ENCODE data around the gene NHLRC2. TPM values are rescaled to one million over a fixed set of nuclear protein-coding genes. Genes with fewer than 3 reads are reported as not detected.

NHLRC2 gene
- total and polyA plus RNA-seq, 10 of the 15 experiments (the other 5 are each of a cell fraction or from before 2014, with no cell fraction given) = 1.9 to 31.3 (median 15.9) TPM

- TF ChIP-seq CREM (IDR thresholded peaks at IDR 0.05; ENCODE audit: low read depth) = peak; percentile 8; the same call in 1 of the 2 replicates
Measured at GRCh38 chr10:113854013-113854760, at the start of gene NHLRC2, which contains the start of gene DCLRE1A (continued).

- in situ Hi-C loops (cut with MboI) (no loop called here), intact Hi-C loops (cut with micrococcal nuclease; ENCODE audit: unreplicated experiment) (no loop called here)
- no peak for FAIRE-seq
- no peak overlapping the region for H3K4me3 ChIP-seq
- POLR2A ChIA-PET = no interaction called here
- H2AFZ ChIP-seq (ENCODE audit: control insufficient read depth, low read depth, low read length) = no peak overlapping the region
- no peaks in the 10 kb centered on the region for H3K79me2 ChIP-seq (ENCODE audit: control insufficient read depth, insufficient read depth, low read length)
- no peak overlapping the region for H3K4me2 ChIP-seq (ENCODE audit: control insufficient read depth, insufficient read depth)
- RAD21 ChIA-PET (ENCODE audit: unreplicated experiment) = interaction anchor here (0.7 to 13.3 kb wide), 3 partner anchors 8 to 297 kb away, joined by 3 to 157 read pairs (median 4); no protein-coding TSS in a partner anchor
- no peak overlapping the region for H3K27ac ChIP-seq (ENCODE audit: control insufficient read depth, insufficient read depth)
- H3K9ac ChIP-seq (ENCODE audit: control insufficient read depth, insufficient read depth, low read length) = no peak overlapping the region
- DNase-seq (ENCODE audit: low read depth, low spot score) = no peak
- no peaks in the 10 kb centered on the region for H4K20me1 ChIP-seq (ENCODE audit: control insufficient read depth, insufficient read depth)
- SMC1A ChIA-PET (ENCODE audit: uncharacterized antibody, unreplicated experiment) = interaction anchor here (1.0 to 16.8 kb wide), 6 partner anchors 11 to 300 kb away, joined by 3 to 291 read pairs (median 4); no protein-coding TSS in a partner anchor
- 72% methylated on average over 4 of the region's 4 CpGs for WGBS (ENCODE audit: insufficient coverage, insufficient replicate concordance, low lambda C conversion rate, missing lambda C conversion rate)
- CTCF ChIA-PET = interaction anchor here (0.7 to 14.3 kb wide), 5 partner anchors 15 to 300 kb away, joined by 3 to 295 read pairs (median 4); no protein-coding TSS in a partner anchor
- peaks cover 3% of the 10 kb centered on the region for H3K4me1 ChIP-seq (ENCODE audit: control insufficient read depth, insufficient read depth, low read length)
- no peaks in the 10 kb centered on the region for H3K36me3 ChIP-seq (ENCODE audit: control insufficient read depth in 2 of 2, insufficient read depth in 2 of 2, low read length in 1 of 2)
- H3K9me3 ChIP-seq (replicated peaks; ENCODE audit: control insufficient read depth, insufficient read depth, low read length) = no peaks in the 10 kb centered on the region; the same call in 2 of the 3 replicates
- H3K27me3 ChIP-seq (replicated peaks in 1 of 2; ENCODE audit: control insufficient read depth in 2 of 2, insufficient read depth in 2 of 2, low read length in 1 of 2) = no peaks in the 10 kb centered on the region; a peak in 2 of 4 replicates
- no TSS peak for BruUV-seq (replicated peaks)
- no peak for ATAC-seq
- no peak for TF ChIP-seq RELA (IDR thresholded peaks at IDR 0.05; ENCODE audit: borderline replicate concordance, partially characterized antibody)
- TF ChIP-seq MTA3 (IDR thresholded peaks at IDR 0.05; ENCODE audit: borderline replicate concordance, low read length) = no peak
- TF ChIP-seq KDM1A (IDR thresholded peaks at IDR 0.05; ENCODE audit: borderline replicate concordance) = no peak
- TF ChIP-seq, protein P1, sequence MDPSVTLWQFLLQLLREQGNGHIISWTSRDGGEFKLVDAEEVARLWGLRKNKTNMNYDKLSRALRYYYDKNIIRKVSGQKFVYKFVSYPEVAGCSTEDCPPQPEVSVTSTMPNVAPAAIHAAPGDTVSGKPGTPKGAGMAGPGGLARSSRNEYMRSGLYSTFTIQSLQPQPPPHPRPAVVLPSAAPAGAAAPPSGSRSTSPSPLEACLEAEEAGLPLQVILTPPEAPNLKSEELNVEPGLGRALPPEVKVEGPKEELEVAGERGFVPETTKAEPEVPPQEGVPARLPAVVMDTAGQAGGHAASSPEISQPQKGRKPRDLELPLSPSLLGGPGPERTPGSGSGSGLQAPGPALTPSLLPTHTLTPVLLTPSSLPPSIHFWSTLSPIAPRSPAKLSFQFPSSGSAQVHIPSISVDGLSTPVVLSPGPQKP (IDR thresholded peaks at IDR 0.05; ENCODE audit: low read depth, low read length) = no peak
- no peak for TF ChIP-seq SIN3A (IDR thresholded peaks at IDR 0.05; ENCODE audit: low read depth, low read length)
- no peak for TF ChIP-seq NR2C1 (IDR thresholded peaks at IDR 0.05)
- TF ChIP-seq ESRRA (IDR thresholded peaks at IDR 0.05; ENCODE audit: low read length) = no peak
- TF ChIP-seq, protein P2, sequence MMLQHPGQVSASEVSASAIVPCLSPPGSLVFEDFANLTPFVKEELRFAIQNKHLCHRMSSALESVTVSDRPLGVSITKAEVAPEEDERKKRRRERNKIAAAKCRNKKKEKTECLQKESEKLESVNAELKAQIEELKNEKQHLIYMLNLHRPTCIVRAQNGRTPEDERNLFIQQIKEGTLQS (IDR thresholded peaks at IDR 0.05; ENCODE audit: borderline replicate concordance, extremely low read depth, low read depth, low read length) = no peak
- TF ChIP-seq ZNF592 (IDR thresholded peaks at IDR 0.05) = no peak
- no peak for TF ChIP-seq RUNX3 (IDR thresholded peaks at IDR 0.05; ENCODE audit: low read length)
- no peak for TF ChIP-seq ETV6 (conservative IDR thresholded peaks at IDR 0.05 in 1 of 2, IDR thresholded peaks at IDR 0.05 in 1 of 2; ENCODE audit: borderline replicate concordance in 1 of 2, low read depth in 1 of 2)
- no peak for TF ChIP-seq SREBF1 (IDR thresholded peaks at IDR 0.05; ENCODE audit: low read length)
- TF ChIP-seq MLLT1 (IDR thresholded peaks at IDR 0.05) = no peak
Measured at GRCh38 chr10:113806503-113806902, 48.0 kb upstream of the NHLRC2 start.
